ENCODE measurements around the gene ADAMTS18.

The ADAMTS18 gene

DNA sequence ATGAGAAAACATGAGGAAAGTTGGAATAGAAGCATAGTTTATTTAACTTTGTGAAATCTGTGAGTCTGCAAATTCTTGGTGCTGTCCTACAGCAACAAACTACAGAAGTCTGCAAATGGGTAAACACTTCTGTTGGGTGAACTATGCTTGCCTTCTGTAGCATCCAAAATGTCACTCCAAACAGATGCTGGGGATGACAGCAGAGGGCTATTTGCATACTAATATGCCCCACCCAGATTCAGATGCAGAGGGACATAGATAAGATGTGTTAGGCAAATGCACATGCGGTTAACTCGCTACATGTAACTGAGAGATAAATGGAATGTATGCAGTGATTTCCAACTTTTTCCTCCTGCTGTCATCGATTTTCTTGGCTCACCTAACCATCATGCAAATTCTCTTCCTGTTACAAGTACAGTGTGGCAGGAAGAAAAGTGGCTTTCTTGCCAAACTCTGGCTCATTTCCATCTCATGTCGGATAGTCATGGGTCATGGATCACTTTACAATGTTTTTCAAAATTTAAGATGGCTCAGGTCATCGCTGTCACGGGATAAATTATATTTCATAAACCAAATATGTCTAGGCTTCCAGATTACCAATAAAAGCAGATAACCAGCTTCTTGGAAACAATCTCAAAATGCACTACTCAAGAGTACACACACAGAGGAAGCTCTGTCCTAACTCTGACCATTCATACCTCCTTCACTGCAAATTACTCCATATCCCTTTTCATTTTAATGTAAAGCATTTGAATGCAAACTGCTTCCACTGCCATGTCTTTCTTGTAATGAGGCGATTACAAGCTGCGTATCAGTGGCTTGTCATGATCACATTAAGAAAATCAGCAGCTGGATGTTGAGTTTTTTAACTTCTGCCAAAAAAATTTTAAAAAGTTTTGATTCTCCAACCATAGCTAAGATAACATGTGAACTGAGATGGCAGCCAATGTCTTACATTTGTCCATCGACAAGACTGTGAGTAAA lies 47.7 kb downstream of the ADAMTS18 start:
- no peak for DNase-seq

DNA sequence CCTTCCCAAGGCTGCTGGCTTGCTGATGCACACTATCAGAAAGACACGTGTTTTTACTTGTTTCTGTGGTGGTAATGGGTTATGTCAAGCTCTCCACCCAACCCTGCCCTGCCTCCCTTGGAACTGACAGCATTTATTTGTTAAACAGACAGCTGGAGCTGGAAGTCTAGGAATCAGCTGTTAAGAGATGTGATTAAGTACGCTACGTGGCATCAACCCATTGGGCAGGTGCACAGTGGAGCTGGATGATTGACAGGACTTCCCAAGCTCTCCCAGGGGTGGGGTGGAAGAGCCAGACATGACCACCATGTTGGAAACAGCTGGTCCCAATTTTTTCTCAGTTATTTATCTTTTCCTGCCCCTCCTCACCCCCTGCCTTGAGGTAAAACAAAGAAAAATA lies 49.4 kb downstream of the ADAMTS18 start:
- no peak for DNase-seq

DNA sequence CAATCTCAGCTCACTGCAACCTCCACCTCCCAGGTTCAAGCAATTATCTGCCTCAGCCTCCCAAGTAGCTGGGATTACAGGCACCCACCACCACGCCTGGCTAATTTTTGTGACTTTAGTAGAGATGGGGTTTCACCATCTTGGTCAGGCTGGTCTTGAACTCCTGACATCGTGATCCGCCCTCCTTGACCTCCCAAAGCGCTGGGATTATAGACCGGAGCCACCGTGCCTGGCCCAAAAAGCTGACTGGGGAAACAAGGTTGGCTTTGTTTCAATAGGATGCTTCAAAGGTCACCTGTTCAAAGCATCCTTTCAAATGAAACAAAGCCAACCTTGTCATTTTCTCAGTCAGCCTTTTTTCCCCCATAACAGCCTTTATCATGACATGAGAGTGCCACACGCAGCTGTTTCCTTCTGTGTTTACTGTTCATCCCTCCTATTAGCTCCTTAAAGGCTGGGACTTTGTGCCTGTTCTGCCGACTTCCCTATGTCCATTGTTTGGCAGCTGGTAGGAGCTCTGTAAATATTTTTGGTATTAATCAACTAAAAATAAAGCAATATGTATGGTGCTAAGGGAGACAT lies 51.1 kb downstream of the ADAMTS18 start:
- DNase-seq: no peak

DNA sequence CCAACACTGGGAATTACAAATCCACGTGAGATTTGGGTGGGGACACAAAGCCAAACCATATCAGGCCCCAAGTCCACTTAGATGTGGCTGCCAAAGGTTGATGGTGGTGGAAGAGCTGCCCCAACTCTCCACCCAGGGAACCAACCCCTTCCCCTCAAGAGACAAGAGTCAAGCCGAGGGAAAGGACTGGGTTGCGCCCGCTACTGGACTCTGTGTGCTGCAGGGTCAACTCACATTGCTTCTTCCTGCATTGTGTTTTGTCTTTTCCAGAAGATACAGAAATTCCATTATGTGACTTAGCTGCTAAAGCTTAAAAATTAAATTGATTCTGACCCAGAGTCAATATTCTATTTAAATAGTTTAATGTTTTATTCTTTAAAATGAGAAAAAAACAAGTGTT lies 58.5 kb downstream of the ADAMTS18 start:
- no peak for DNase-seq

DNA sequence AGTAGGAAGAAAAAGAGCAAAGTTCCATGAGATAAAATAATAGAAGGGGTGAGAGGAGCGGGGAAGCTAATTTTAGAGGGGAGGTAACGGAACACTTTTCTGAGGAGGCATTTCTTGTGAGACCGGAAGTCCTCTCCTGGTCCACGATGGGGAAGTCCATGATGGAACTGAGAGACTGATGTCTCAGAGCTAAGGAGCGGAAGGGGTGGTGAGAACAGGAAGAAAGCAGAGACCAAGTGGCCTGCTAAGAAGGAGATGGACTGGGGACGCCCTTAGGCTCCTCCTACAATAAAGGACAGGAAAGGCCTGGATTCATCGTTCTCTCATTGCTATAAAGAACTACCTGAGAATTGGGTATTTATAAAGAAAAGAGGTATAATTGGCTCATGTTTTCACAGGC lies 59.4 kb downstream of the ADAMTS18 start:
- no peak for DNase-seq

DNA sequence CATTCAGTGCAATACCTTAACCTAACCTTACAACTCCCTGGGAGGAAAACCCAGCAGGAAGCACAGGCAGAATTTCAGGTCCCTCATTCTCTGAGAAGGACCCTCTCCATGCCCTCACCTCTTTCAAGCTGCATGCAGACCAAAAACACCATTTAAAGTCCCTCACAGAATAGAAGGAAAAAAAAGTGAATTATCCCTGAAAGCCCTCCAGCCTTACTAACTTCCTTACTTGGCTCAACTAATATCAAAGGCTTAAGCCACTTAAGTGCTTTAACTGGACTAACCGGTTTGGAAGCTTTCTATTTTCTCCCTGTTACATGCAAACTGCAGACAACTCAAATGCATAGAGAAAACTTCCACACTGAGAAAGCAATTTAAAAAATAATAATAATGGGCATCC lies 60.5 kb downstream of the ADAMTS18 start:
- DNase-seq: no peak

DNA sequence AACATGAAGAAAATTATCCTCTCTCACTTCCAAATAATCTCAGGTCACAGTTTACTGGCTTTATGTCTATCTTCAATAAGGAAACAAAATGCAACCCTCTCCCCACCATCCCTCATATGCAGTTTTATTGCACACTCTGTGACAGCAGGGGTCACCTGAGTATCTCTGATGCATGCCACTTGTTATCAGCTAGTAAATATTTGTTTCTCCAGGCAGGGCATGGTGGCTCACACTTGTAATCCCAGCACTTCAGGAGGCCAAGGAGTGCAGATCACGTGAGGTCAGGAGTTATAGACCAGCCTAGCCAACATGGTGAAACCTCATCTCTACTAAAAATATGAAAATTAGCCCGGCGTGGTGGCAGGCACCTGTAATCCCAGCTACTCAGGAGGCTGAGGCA lies 61.1 kb downstream of the ADAMTS18 start:
- DNase-seq: no peak

DNA sequence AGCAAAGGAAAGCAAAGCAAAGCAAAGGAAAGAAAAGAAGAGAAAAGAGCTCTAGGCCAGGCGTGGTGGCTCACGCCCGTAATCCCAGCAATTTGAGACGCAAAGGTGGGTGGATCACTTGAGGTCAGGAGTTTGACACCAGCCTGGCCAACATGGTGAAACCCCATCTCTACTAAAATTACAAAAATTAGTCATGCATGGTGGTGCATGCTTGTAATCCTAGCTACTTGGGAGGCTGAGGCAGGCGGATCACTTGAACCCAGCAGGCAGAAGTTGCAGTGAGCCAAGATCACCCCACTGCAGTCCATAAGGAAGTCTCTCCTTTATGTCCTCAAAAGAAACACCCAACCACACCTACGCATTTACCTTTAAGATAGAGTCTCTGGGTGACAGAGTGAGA lies 70.1 kb downstream of the ADAMTS18 start:
- DNase-seq: no peak

DNA sequence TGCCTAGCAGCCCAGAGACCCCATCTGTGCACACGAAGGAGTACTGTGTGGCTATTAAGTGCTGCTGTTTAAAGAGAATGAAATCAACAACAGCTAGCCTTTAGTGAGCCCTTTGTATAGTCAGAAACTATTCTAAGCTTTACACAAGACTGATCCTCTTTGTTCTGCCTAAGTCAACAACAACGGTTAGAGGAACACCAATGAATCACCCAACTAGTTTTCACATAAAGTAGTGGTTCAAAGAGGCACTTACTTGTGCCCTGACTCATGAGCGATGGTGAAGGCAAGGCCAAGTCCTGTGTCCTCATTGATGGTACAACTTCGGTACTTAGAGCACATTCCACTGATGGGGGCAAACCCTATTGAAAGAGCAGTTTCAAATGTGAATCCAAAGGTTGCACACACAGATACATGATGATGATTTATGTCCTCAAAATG lies 75.8 kb downstream of the ADAMTS18 start:
- peak in 1 of 2 donors; percentile 35 for DNase-seq

DNA sequence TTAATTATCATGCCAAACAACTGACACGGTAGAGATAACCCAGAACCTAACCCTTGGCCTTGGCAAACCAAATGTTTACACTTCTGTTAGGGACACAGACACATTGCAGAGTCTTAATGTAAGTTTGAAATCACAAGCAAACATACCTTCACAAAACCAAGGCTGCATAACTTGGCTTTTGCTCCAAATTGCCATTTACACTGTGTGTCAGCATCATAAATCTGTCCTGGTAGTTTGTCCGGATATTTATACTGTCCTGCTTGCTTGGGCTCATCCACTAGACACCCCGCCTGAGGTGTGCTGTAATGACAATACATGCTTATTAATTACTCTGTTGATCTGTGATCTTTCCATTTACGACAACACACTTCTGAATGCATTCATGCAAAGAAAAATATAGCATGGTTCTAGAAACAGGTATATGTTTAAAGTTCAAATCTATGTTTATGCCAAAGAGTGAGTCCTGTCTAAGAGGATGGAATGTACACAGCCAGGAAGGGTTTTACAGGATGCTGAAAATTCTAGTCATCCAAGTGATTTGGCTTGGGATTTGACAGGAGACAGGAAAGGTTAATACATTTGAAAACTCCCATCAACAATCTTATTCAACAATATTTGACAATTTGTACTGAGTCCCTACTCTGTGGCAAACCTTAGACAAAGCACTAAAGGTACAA lies 81.1 kb downstream of the ADAMTS18 start:
- DNase-seq: no peak

DNA sequence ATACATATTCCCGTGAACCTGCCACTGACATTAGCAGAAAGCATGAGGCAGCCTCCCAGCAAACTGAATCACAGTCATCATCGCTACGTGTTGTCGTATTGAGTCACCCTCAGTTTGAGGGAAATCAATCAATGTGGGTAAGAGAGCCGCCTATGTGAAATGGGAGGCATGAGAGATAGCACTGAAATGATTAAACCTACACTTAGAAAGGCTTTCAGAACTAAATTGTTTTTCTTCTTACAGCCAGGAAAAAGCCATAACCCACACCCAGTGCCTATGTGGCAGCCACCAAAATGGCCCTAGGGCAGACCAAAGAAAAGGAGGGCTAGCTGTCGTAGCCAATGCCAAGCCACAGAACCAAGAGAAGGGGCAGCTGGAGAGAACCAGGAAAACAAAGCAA lies 90.5 kb downstream of the ADAMTS18 start:
- no peak for DNase-seq

DNA sequence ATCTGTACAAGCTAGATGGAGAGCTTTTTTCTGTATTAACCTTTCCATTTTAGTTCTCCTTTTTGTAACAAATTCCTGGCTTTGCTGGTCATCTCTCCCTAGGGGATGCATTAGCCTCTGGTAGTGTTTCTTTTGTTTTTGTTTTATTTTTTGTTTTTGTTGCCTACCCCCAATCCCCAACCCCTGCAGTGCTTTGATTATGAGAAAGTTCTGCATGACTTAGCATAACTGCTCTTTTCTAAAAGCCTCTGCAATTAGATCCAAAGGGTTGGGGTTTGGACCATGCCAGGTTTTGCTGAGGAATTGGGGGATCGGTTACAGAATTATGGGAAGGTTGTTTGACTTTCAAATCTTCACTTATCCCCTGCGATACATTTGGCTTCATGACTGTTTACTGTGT lies 98.2 kb downstream of the ADAMTS18 start:
- DNase-seq: no peak

DNA sequence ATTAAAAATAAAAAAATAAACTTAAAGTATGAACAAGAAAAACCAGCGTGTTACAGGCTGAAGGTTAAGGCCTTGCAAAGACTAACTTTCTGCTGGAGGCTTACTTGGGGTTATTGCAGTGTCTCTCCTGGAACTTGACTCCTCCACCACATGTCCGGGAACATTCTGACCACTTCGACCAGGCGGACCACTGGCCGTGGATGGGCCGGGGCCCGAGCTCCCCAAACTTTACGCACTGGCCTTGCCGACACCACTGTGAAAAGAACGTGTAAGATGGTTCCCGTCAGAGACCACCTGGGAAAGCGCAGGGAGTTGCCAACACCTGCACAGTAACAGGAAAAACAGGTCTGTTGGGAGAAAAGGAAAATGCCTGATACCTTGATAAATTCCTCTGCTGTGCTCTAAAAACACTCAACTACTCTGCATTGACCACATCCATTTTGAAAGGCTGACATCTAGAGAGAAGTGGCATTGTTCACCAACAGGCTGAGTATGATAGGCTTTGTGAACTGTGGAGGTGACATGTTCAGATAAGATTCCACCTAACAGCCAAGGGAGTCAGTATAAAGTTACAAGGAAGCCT lies 99.1 kb downstream of the ADAMTS18 start:
- no peak for DNase-seq

DNA sequence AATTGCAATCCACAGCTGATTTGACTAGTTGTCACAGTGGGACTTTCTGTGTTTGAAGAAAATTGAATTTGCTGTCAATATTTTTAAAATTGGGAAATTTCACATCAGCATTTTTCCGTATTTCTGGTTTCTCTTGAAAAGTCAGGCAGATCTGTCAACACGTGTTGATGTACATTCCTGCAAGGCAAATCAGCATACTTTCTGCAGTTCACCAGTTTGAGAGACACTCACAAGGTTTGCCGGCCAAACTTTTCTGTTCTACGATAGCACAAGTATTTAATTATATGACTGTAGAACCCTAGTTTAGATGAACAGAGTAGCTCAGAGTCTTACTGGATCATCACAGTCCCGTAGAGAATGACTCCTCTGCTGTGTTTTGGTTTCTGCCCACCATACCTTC lies 102.0 kb downstream of the ADAMTS18 start:
- DNase-seq: no peak

DNA sequence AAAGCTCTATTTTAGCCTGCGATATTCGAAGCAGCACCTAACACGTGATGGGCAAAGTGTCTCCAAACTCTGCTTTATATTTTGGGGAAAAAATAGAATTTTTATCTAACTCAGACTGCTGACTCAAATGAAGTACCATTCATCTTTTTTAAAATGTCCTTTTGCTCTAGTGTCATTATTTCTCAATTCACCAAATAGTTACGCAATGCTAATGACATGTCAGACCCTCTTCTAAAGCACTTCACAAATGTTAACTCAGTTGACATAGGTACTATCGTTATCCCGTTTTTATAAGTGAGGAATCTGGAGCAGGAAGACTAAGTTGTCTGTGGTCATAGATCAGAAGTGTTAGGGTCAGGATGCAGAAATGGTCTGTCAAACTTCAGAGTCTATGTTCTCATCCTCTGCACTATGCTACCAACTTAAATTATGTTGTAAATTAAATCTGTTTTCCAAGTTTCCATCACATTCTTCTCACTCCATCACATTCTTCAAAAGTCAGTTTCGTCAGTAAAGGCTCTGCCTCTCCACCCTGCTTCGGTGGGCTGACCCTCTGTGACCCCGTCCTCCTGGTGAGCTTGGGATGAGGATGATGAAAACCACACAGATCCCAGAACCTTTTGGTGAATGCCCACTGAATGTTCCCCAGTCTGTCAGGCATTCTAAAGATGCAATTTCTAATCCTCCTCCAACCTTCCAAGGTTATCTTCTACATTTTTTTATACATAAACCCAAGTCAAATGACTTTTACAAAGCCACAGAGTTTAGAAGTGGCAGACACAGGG lies 102.8 kb downstream of the ADAMTS18 start:
- no peak for DNase-seq

DNA sequence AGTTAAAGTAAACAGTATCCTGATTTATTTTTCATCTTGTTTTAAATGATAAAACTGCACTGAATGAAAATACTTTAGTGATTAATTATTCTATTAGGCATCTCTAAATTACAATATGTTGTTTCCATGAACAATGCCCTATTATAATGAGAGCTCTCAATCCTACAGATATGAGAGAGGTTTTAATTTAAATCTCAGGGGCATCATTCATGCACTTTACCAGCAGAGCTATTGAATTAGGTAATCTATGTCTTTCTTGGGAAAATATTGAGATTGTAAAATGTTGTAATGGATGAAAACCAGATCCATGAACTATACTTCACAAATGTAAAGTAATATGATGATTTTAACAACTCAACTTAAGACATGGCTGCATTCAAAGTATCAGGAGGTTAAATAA lies 103.8 kb downstream of the ADAMTS18 start:
- no peak for DNase-seq

DNA sequence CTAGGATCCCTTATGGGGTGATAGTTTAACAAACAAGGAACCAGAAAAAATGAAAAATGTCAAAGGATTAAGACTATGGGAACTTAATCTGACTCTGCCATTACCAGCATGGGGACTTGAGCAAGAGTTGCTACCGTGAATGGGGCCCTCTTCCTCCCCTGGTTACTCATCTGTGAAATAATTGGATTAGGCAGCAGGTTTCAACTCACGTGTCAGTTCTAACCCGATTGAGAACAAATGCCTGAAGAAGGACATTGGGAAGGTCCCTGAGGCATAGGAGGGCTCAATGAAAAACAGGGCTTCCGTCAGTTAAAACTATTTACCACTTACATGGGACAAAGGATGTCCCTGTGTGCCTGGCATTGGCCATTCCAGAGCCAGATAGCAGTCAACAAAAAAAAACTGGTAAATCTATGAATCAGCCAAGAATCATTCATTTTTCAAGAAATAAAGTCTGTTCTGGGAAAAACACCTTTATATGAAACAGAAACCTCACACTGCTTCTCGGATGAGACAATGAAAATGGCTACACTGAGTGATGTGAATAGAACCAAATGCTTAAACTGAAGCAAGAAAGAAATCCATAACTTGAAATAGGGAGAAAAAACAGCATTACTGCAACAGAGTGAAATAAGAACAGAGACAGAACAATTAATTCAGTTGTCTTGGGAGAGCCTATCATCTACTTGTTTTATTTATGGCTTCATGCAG lies 104.3 kb downstream of the ADAMTS18 start:
- DNase-seq: no peak

DNA sequence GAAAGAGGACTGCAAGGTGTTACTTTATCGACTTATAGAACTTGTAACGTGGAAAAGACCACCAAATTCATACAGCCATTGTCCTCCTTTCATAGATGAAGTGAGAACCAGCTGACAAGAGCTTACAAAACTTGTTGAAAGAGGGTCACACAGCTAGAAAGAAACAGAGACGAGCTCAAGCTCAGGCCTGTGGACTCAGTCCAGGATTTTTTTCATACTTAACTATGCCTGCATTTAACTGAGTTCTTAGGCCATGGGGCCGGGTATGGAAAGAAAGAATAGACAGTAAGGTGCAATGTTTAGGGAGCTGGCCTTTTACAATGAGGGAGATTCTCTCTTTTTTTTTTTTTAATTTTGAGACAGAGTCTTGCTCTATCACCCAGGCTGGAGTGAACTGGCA lies 106.1 kb downstream of the ADAMTS18 start:
- DNase-seq: no peak

DNA sequence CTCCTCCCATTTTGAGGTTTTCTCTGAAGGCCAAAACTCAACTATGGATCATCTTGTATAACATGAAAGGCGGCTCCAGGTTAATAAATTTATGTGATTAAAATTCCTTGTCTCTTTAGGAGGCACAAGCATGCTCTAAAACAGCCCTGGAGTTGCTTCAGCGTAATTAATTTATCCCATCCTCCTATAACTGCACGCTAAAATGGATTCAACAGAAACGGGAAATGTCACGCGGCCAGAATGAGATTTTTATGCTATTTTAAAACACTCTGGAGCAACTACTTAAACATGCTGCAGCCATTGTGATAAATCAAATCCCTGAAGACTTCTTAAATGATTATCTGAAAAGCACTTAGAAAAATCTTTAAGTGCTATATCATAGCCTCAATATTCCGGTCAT lies 106.6 kb downstream of the ADAMTS18 start:
- no peak for DNase-seq

DNA sequence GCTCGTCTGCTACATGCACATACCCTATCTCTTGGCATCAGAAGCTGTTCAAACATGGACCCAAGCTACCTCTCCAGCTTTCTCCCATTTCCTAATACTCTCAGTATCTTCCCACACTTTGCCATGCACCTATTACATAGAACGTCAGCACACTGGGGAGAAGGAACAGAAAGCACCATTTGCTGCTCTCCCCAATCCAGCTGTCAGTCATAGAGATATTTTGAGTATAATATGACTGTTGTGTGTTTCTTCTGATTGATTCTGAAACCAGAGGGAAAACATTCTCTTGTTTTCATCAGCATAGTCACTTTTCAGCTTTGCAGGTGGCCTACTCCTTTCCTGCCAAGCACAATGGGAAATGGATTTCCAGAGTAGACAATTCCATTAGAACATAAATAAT lies 107.1 kb downstream of the ADAMTS18 start:
- DNase-seq: no peak

DNA sequence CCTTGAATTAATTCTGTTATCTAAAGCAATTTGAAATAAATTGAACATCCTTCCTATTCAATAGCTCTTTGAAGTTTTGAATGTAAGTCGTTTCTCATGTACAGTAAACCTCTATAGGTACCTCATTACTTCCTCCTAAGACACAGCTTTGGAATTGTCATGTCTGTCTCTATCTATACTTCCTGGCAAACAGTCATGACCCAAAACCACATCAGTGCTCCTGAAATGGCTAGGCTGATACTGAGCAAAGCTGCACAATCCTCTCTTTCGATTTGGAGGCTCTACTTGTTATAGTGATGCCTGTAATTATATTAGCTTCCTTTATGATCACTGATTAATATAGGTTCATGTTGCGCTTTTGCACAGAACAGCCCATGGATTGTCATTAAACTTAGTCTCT lies 110.1 kb downstream of the ADAMTS18 start:
- DNase-seq: no peak

DNA sequence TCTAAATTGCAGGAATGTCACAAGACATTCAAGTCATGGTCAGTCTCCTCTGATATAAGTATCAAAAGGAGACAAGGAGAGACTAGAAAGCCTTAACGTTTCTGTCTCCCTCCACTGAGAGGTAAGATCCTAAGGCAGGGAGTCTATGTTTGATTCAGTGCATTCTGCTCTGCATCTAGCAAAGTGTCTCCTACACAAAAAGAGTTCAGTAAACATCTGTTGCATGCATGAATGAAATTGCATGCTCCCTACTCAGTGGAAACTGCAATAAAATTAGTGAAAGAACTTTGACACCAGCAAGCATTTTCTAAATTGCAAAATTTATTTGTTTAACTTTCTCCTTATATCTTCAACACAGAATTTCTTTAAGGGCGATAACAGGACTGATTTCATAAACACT lies 111.1 kb downstream of the ADAMTS18 start:
- DNase-seq: no peak

Data from hippocampal formation (tissue), 2 donors.